HUES64 (cell line): ENCODE measurements around the gene SVEP1.

Experiments used
- H3K27ac ChIP-seq: 2 replicates; pipeline ENCODE4 v1.7.0; 2013; ENCODE audit warnings: low read depth, low read length, inconsistent platforms
- H3K27me3 ChIP-seq: 2 replicates; pipeline ENCODE4 v1.6.1; 2013; ENCODE audit warnings: mild to moderate bottlenecking, low read length; ENCODE audit not compliant: insufficient read depth
- H3K36me3 ChIP-seq: 2 replicates; pipeline ENCODE4 v1.6.1; 2013; ENCODE audit warnings: mild to moderate bottlenecking, low read length; ENCODE audit not compliant: insufficient read depth
- H3K4me1 ChIP-seq: 2 replicates; pipeline ENCODE4 v1.6.1; 2013; ENCODE audit warnings: mild to moderate bottlenecking, low read length, moderate library complexity; ENCODE audit not compliant: insufficient read depth
- H3K4me3 ChIP-seq: 2 replicates; pipeline ENCODE4 v1.5.1; 2013; ENCODE audit warnings: mild to moderate bottlenecking, low read length, moderate library complexity
- H3K9ac ChIP-seq: 2 replicates; pipeline ENCODE4 v1.6.1; 2013; ENCODE audit warnings: mild to moderate bottlenecking, low read depth, low read length
- H3K9me3 ChIP-seq: 2 replicates; pipeline ENCODE4 v1.6.1; 2013; ENCODE audit warnings: low read depth, low read length; ENCODE audit not compliant: insufficient read depth
- WGBS: fragments of 150-250, 120-280 bp; methylation state at CpG from one replicate; pipeline ENCODE4 v1.1.7; 2013; ENCODE audit warnings: missing lambda C conversion rate; 5-methylcytosine and 5-hydroxymethylcytosine counted together

Gene SVEP1

DNA sequence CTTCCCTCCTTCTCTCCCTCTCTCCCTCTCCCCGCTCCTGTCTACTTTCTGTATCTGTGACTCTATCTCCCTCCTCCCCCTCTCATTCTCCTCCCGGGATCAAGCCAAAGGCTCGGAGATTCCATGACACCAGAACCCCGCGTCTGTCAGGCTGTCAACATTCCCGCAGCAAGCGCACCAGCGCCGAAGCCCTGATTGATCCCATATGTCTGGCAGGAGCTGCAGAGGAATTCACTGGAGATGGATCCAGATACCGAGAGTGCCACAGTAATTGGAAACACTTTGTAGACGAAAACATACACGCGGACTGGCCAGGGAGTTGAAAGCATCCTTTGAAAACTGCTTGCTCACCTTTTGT lies 300 bp upstream of the SVEP1 start:
- Histone ChIP-seq H3K4me1 (peaks cover 25% of the 10 kb centered on the region), H3K27ac (no peak overlapping the region), H3K9me3 (no peaks in the 10 kb centered on the region), H3K9ac (0 out of 2 replicates have a peak overlapping the region, but pooled peaks have one; percentile 33), H3K36me3 (no peaks in the 10 kb centered on the region), H3K27me3 (peaks cover 56% of the 10 kb centered on the region), H3K4me3 (peak overlapping the region; percentile 71)
- WGBS, result 4% methylated on average over 13 of the region's 13 CpGs

DNA sequence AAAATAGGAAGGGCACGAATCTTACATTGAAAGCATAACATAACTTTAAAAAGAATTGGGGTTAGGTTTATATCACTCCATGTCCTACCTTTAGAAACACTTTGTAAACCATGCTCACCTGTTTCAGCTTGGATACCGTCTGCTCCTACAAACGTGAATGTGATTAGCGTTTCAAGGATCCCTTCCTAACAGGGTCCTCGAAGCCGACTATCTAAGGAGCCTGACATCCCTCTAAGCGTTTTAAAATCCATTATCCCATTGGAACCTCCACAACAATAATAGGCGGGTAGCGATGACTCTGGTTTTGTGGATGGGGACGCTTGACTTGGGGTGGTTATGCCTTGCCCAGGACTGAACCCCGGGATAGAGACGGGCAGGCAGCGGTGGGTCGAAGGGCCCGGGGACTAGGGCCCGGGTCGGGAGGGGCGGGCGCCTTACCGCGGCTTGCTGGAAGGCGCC lies 937 bp downstream of the SVEP1 start:
- Histone ChIP-seq H3K9me3 (no peaks in the 10 kb centered on the region), H3K4me1 (peaks cover 26% of the 10 kb centered on the region), H3K27ac (no peak overlapping the region), H3K9ac (peak overlapping the region; percentile 33; the same call in 1 of the 2 replicates), H3K27me3 (peaks cover 56% of the 10 kb centered on the region), H3K36me3 (no peaks in the 10 kb centered on the region), H3K4me3 (peak overlapping the region; percentile 71)
- 10% methylated on average over 22 of the region's 22 CpGs for WGBS

DNA sequence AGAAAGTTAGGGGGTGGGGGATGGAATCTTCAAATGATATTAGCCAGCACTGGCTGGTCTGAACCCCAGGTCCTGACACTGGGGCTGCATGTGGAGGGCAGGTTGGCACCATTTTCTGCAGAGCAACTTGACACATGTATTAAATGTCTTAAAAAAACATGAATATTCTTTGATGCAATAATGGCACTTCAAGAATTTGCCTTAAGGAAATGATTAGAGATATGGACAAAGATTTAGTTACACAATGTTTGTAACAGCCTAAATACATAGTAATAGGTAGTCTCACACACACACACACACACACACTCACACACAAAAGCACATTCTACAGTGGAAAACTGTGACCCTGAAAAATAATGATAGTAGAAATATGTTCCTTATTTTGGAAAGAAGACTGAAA lies 3.6 kb downstream of the SVEP1 start:
- no peak overlapping the region for H3K27ac ChIP-seq
- peaks cover 42% of the 10 kb centered on the region for H3K27me3 ChIP-seq
- H3K9me3 ChIP-seq, result no peaks in the 10 kb centered on the region
- H3K4me3 ChIP-seq, result no peak overlapping the region
- H3K9ac ChIP-seq, result no peak overlapping the region
- peaks cover 17% of the 10 kb centered on the region for H3K4me1 ChIP-seq
- no peaks in the 10 kb centered on the region for H3K36me3 ChIP-seq

GRCh38 chr9:110575169-110575568 lies 4.4 kb downstream of the SVEP1 start:
- 89% methylated on average over 5 of the region's 5 CpGs for WGBS
- Histone ChIP-seq H3K36me3 (no peaks in the 10 kb centered on the region), H3K27ac (no peak overlapping the region), H3K27me3 (peaks cover 34% of the 10 kb centered on the region), H3K4me3 (no peak overlapping the region), H3K4me1 (peaks cover 9% of the 10 kb centered on the region; the same call in 1 of the 2 replicates), H3K9me3 (no peaks in the 10 kb centered on the region), H3K9ac (no peak overlapping the region)

DNA sequence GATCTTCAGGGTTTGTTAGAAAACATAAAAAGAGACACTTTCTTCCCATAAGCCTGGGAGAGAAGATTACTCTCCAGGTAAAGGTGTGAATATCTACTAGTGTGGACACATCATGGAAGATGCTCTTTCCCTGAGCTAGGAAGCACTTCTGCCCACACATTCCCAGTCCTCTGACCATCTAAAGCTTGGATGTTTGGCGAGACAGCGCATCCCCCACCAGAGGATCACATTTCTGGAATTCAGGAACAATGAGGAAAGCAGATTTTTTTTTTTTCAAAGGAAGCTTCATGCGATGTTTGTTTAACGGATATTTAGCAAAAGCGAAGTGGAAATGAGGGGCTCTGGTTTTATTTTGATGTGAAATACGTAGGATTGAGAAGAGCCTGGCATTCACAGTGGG lies 6.2 kb downstream of the SVEP1 start:
- H3K36me3 ChIP-seq, result no peaks in the 10 kb centered on the region
- H3K4me1 ChIP-seq, result peaks cover 6% of the 10 kb centered on the region; the same call in 1 of the 2 replicates
- H3K27me3 ChIP-seq, result peaks cover 15% of the 10 kb centered on the region
- no peak overlapping the region for H3K9ac ChIP-seq
- H3K27ac ChIP-seq, result no peak overlapping the region
- H3K4me3 ChIP-seq, result no peak overlapping the region
- H3K9me3 ChIP-seq, result no peaks in the 10 kb centered on the region
- WGBS, result 75% methylated on average over 6 of the region's 6 CpGs

GRCh38 chr9:110571801-110572483 lies 7.6 kb downstream of the SVEP1 start:
- Histone ChIP-seq H3K36me3 (no peaks in the 10 kb centered on the region), H3K27ac (no peak overlapping the region), H3K4me3 (no peak overlapping the region), H3K27me3 (peaks cover 2% of the 10 kb centered on the region; the same call in 1 of the 2 replicates), H3K4me1 (peaks cover 6% of the 10 kb centered on the region; the same call in 1 of the 2 replicates), H3K9ac (no peak overlapping the region), H3K9me3 (no peaks in the 10 kb centered on the region)
- 87% methylated on average over 2 of the region's 2 CpGs for WGBS

DNA sequence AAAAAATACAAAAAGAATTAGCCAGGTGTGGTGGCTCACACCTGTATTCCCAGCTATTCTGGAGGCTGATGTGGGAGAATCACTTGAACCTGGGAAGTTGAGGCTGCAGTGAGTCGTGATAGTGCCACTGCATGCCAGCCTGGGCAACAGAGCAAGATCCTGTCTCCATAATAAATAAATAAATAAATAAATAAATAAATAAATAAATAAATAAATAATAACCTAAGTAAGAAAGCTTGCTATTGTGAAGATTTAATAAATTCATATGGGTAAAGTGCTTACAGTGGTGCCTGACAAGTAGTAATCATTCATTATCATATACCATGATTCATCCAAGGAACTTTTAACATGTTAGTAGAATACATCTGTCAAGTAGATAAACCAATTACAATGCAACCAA lies 13.4 kb downstream of the SVEP1 start:
- Histone ChIP-seq H3K27me3 (no peaks in the 10 kb centered on the region), H3K4me1 (no peaks in the 10 kb centered on the region), H3K27ac (no peak overlapping the region), H3K9ac (no peak overlapping the region), H3K4me3 (no peak overlapping the region), H3K36me3 (no peaks in the 10 kb centered on the region), H3K9me3 (no peaks in the 10 kb centered on the region)
- WGBS, result 91% methylated on average over 1 of the region's 1 CpG

DNA sequence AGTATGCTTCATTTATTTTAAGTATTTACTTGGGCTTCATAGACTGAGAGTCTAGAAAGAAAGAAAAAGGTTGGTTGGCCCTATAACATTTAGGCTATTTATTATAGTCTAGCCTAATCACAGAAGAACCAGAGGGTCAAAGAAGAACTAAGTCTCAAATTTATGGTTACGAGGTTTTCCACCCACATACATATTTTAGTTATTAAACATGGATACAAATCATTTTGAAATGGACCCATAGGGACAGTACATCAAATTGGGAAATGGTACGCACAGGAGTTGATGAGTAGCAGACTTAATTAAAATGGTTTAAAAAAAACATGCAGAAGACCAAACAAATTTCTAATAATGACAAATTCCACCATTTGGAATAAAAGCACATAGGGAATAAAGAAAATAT lies 17.7 kb downstream of the SVEP1 start:
- H3K4me3 ChIP-seq, result no peak overlapping the region
- no peak overlapping the region for H3K9ac ChIP-seq
- no peaks in the 10 kb centered on the region for H3K4me1 ChIP-seq
- no peaks in the 10 kb centered on the region for H3K27me3 ChIP-seq
- H3K36me3 ChIP-seq, result no peaks in the 10 kb centered on the region
- no peaks in the 10 kb centered on the region for H3K9me3 ChIP-seq
- WGBS, result 100% methylated on average over 1 of the region's 2 CpGs
- H3K27ac ChIP-seq, result no peak overlapping the region

DNA sequence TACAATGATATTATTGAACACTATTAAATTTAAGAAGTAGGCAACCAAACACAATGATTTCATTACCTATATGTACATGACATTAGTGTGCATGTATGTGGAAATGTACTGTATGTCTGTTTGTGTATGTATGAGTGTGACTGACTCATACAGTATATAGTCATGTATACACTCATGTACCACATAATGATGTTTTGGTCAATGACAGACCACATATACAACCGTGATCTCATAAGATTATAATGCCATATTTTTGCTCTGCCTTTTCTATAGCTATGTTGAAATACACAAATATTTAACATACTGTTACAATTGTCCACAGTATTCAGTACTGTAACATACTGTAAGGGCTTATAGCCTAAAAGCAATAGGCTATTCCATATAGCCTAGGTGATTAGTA lies 19.7 kb downstream of the SVEP1 start:
- H3K4me3 ChIP-seq, result no peak overlapping the region
- H3K9me3 ChIP-seq, result no peaks in the 10 kb centered on the region

DNA sequence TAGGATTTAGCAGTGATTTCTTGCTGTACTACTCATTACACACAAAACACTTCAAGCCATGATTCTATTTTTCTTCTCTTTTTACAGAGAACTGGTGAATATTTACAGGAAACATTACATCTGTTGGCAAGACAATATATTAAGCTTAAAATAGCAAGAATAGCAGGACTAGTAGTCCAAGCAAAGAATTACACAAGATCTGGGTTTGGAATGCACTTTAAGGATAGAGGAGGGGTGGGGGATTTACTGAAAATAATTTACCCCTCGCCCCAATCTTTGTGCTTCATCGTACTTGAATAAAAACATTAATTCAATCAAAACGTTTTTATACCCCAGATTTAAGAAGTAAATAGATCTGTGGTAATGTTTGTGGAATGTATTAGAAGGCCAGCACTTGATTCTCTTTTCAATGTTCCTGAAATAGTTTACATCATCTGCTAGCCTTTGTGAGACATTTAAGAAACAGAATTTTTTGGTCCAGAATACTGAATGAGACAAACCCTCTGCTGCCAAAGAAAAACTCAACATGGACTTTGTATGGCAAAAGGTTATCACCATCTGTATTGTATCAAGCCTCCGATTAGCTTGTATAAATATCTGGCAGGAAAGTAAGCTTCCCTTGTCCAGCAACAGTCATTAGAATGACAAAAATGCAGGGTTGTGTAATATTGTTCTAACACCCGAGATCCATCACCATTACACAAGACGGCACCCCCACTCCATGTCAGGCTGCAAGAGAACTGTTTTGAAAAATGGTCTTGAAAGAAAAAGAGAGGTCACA lies 23.8 kb downstream of the SVEP1 start:
- Histone ChIP-seq H3K4me1 (no peaks in the 10 kb centered on the region), H3K9me3 (no peaks in the 10 kb centered on the region), H3K27me3 (no peaks in the 10 kb centered on the region), H3K36me3 (no peaks in the 10 kb centered on the region), H3K9ac (no peak overlapping the region), H3K4me3 (no peak overlapping the region), H3K27ac (no peak overlapping the region)
- WGBS, result 100% methylated on average over 1 of the region's 6 CpGs

More for the DNA sequence above, 19.7 kb downstream of the SVEP1 start:
- H3K9ac ChIP-seq, result no peak overlapping the region
- 86% methylated on average over 1 of the region's 1 CpG for WGBS
- H3K27me3 ChIP-seq, result no peaks in the 10 kb centered on the region
- no peak overlapping the region for H3K27ac ChIP-seq
- H3K4me1 ChIP-seq, result no peaks in the 10 kb centered on the region
- H3K36me3 ChIP-seq, result no peaks in the 10 kb centered on the region

DNA sequence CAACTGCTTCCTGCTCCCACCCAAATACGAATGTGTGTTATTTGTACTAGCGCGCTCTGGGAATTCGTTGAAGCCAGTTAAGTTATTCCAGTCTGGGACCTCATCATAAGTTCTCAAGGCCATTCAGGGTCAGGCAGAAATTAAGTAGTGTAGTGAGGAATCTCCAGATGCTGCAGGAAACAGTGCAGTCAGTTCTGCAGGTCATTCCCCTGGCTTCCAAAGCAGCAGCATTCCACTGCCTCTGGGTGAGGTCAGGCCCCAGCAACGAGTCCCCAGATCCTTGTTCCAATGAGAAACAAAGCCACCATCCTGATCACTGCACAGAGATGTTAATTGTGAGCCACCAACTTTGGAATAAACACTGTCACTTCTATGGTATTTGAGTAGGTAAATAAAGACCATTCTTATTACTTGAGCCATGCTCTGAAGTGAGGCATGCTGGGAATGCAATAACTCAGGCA lies 33.1 kb downstream of the SVEP1 start:
- Histone ChIP-seq H3K9ac (no peak overlapping the region), H3K27me3 (no peaks in the 10 kb centered on the region), H3K9me3 (no peaks in the 10 kb centered on the region), H3K4me3 (no peak overlapping the region), H3K27ac (no peak overlapping the region), H3K36me3 (no peaks in the 10 kb centered on the region), H3K4me1 (peaks cover 8% of the 10 kb centered on the region)
- 88% methylated on average over 5 of the region's 5 CpGs for WGBS
